K562 (cell line): ENCODE results near the gene TUBG2. TPM values are rescaled to one million over a fixed set of nuclear protein-coding genes. Genes with fewer than 3 reads are reported as not detected.

Experiments used
- ATAC-seq: fragments of 200-7000 bp; cut with Tn5 transposase; 3 replicates; pipeline ENCODE4 v1.9.1; 2020; ENCODE audit warnings: moderate library complexity
- BruUV-seq: library from RNA; stranded (reverse); fragments of 400-500 nt; replicated peaks from 2 replicates; lab custom pipeline; 2021; lab: Mats Ljungman, UMichigan
- CTCF ChIA-PET: fragments of 300-600 bp; formaldehyde crosslinking; extraction: SDS; loops from one replicate; lab custom pipeline; 2021; ENCODE audit warnings: low intra/inter-chr PET ratio; lab: Yijun Ruan, JAX
- POLR2A ChIA-PET: fragments of 300-600, 350-650 bp; sonication (Branson Sonifier 250); formaldehyde crosslinking; extraction: SDS; loops from one replicate; lab custom pipeline; 2021; ENCODE audit warnings: antibody characterized with exemption, inconsistent platforms; lab: Yijun Ruan, JAX
- DNase-seq, 4 experiments: peaks; one replicate each; pipeline versions ENCODE4 v3.0.0 to v3.0.0-alpha.2; 2011 to 2018; ENCODE audit warnings: low spot score in 3 of 4, mixed read lengths in 3 of 4; ENCODE audit errors: extremely low read depth in 1 of 4
- FAIRE-seq: peaks from 2 replicates; lab custom pipeline; 2011; peaks lifted over from hg19 to GRCh38; lab: Jason Lieb, UNC
- H2AFZ ChIP-seq: 2 replicates; pipeline ENCODE4 v1.6.0; 2011; ENCODE audit warnings: low read depth, low read length, control low read depth, inconsistent platforms
- H3K27ac ChIP-seq: fragments of 200-600 bp; 3 replicates; pipeline ENCODE4 v1.8.0; 2011; ENCODE audit warnings: low read depth, mild to moderate bottlenecking, control low read depth, inconsistent platforms, low read length, moderate library complexity, mixed read lengths; ENCODE audit errors: extremely low read depth
- H3K27me3 ChIP-seq, 2 experiments: fragments of 300-600 bp in 1 of 2; 2 replicates in 1 of 2; 3 replicates in 1 of 2; pipeline versions ENCODE4 v1.6.0 to v1.8.0; 2011; ENCODE audit warnings: inconsistent platforms in 2 of 2, low read length in 2 of 2, mild to moderate bottlenecking in 1 of 2, mixed read lengths in 1 of 2, moderate library complexity in 1 of 2; ENCODE audit not compliant: control insufficient read depth in 2 of 2, insufficient read depth in 2 of 2
- H3K36me3 ChIP-seq: fragments of 300-600 bp; 3 replicates; pipeline ENCODE4 v1.8.0; 2011; ENCODE audit warnings: mild to moderate bottlenecking, low read length, inconsistent platforms; ENCODE audit not compliant: control insufficient read depth, insufficient read depth
- H3K4me1 ChIP-seq, 2 experiments: fragments of 200-600 bp in 1 of 2; replicated peaks in 1 of 2; 2 replicates in 1 of 2; 3 replicates in 1 of 2; pipeline versions ENCODE4 v1.5.1 to v1.8.0; 2011; ENCODE audit warnings: inconsistent platforms in 2 of 2, low read length in 2 of 2, mild to moderate bottlenecking in 1 of 2, mixed read lengths in 1 of 2, moderate library complexity in 1 of 2; ENCODE audit not compliant: control insufficient read depth in 2 of 2, insufficient read depth in 2 of 2
- H3K4me2 ChIP-seq: 2 replicates; pipeline ENCODE4 v1.6.1; 2011; ENCODE audit warnings: low read length, control low read depth, inconsistent platforms, mixed read lengths; ENCODE audit not compliant: insufficient read depth
- H3K4me3 ChIP-seq: fragments of 200-600 bp; sonication (generic), shearing (Covaris generic); 2 replicates; pipeline ENCODE4 v1.5.1; 2016; ENCODE audit warnings: control low read depth, inconsistent platforms
- H3K79me2 ChIP-seq: fragments of 200-600 bp; 3 replicates; pipeline ENCODE4 v1.8.0; 2011; ENCODE audit warnings: low read length, inconsistent platforms; ENCODE audit not compliant: control insufficient read depth, insufficient read depth
- H3K9ac ChIP-seq, 2 experiments: 2 replicates each; pipeline versions ENCODE4 v1.6.0 to v1.6.1; 2011; ENCODE audit warnings: low read depth in 2 of 2, low read length in 2 of 2, control low read depth in 1 of 2, inconsistent platforms in 1 of 2, mild to moderate bottlenecking in 1 of 2, mixed read lengths in 1 of 2; ENCODE audit not compliant: insufficient read depth in 1 of 2
- H3K9me1 ChIP-seq: one replicate; pipeline ENCODE4 v1.6.0; 2011; ENCODE audit warnings: inconsistent platforms, mild to moderate bottlenecking, low read length, moderate library complexity; ENCODE audit not compliant: control insufficient read depth, insufficient read depth
- H3K9me3 ChIP-seq: replicated peaks from 2 replicates; pipeline ENCODE4 v1.5.1; 2011; ENCODE audit warnings: low read depth, low read length, inconsistent platforms; ENCODE audit not compliant: control insufficient read depth, insufficient read depth
- H4K20me1 ChIP-seq: replicated peaks from 2 replicates; pipeline ENCODE4 v1.6.1; 2011; ENCODE audit warnings: low read length, inconsistent platforms, mixed read lengths; ENCODE audit not compliant: control insufficient read depth, insufficient read depth
- BHLHE40 ChIP-seq: IDR thresholded peaks from 2 replicates; pipeline ENCODE4 v1.6.1; 2011; ENCODE audit warnings: low read length, improper control_type of control experiment
- CAMTA2 ChIP-seq: fragments of 250-450 bp; sonication (Bioruptor Pico); conservative IDR thresholded peaks from 2 replicates; pipeline ENCODE4 v1.5.1; 2022
- CEBPB ChIP-seq: fragments of 450-650 bp; IDR thresholded peaks from 2 replicates; pipeline ENCODE4 v1.6.1; 2016; ENCODE audit warnings: missing genetic modification characterization, missing compliant biosample characterization
- DMBX1 ChIP-seq: fragments of 250-450 bp; sonication (Bioruptor Pico); IDR thresholded peaks from 2 replicates; pipeline ENCODE4 v1.8.0; 2022; ENCODE audit warnings: inconsistent platforms, mild to moderate bottlenecking, moderate library complexity, borderline replicate concordance
- NFXL1 ChIP-seq: fragments of 450-650 bp; formaldehyde crosslinking; IDR thresholded peaks from 2 replicates; pipeline ENCODE4 v1.4.0; 2021; ENCODE audit warnings: mild to moderate bottlenecking
- PHTF2 ChIP-seq: fragments of 250-450 bp; sonication (Bioruptor Pico); IDR thresholded peaks from 2 replicates; pipeline ENCODE4 v1.5.0; 2021; ENCODE audit warnings: mild to moderate bottlenecking
- SMAD2 ChIP-seq: fragments of 150-350 bp; IDR thresholded peaks from 2 replicates; pipeline ENCODE4 v1.6.1; 2014; ENCODE audit warnings: low read depth, mild to moderate bottlenecking, low read length
- TEAD4 ChIP-seq, 2 experiments: sonication (generic) in 1 of 2; formaldehyde crosslinking in 1 of 2; IDR thresholded peaks; 2 replicates each; pipeline versions ENCODE4 v1.6.1 to v1.8.0; 2012 to 2022; ENCODE audit warnings: borderline replicate concordance in 1 of 2, inconsistent platforms in 1 of 2, low read length in 1 of 2, mild to moderate bottlenecking in 1 of 2, missing genetic modification reagents in 1 of 2
- ZNF146 ChIP-seq: IDR thresholded peaks from one replicate; pipeline ENCODE4 v1.6.1; 2018; ENCODE audit warnings: missing compliant biosample characterization; ENCODE audit not compliant: unreplicated experiment
- ZZZ3 ChIP-seq: fragments of 450-650 bp; IDR thresholded peaks from 2 replicates; pipeline ENCODE4 v1.6.1; 2016; ENCODE audit warnings: antibody characterized with exemption, mild to moderate bottlenecking, moderate library complexity
- WGBS: fragments of 100-300 bp; shearing (Covaris generic); methylation state at CpG from one replicate; pipeline ENCODE4 v1.1.6; 2016; ENCODE audit warnings: low coverage, mixed read lengths; ENCODE audit not compliant: insufficient coverage; ENCODE audit errors: missing lambda C conversion rate; 5-methylcytosine and 5-hydroxymethylcytosine counted together
- in situ Hi-C: fragments of 300-500 bp; cut with MboI; formaldehyde crosslinking; loops from 4 replicates; pipeline ENCODE4 v1.15.0; 2018; ENCODE audit warnings: inconsistent platforms, mixed read lengths
- intact Hi-C: fragments of 100-400 bp; cut with micrococcal nuclease; formaldehyde crosslinking; loops from 2 replicates; pipeline ENCODE4 v1.14.2; 2022
- polyA plus RNA-seq, 8 experiments: library from polyadenylated mRNA; depleted of rRNA in 4 of 8; stranded (reverse) in 5 of 8; unstranded in 3 of 8; fragments of >200 nt; fragmentation: Nextera tagmentation in 2 of 8; fragmentation: Illumina TruSeq in 1 of 8; extraction: Ambion mirVana in 2 of 8; extraction: Trizol in 1 of 8; gene quantifications; 2 replicates each; pipeline versions ENCODE4 v1.2.1 to v1.2.3, GENCODE V29; 2011 to 2014; ENCODE audit warnings: inconsistent platforms in 1 of 8, missing spikeins in 1 of 8
- total RNA-seq, 7 experiments: library from RNA; depleted of rRNA in 6 of 7; stranded (reverse); fragments of >200 nt in 6 of 7; fragmentation: Illumina TruSeq in 2 of 7; extraction: Trizol in 2 of 7; gene quantifications; 2 replicates each; pipeline versions ENCODE4 v1.2.1 to v1.2.3, GENCODE V29; 2011 to 2021; ENCODE audit warnings: low replicate concordance in 1 of 7
- TF ChIP-seq, protein P1 (sequence below): fragments of 450-650 bp; IDR thresholded peaks from 2 replicates; pipeline ENCODE4 v1.6.1; 2016; ENCODE audit warnings: low read depth
- TF ChIP-seq, protein P2 (sequence below): fragments of 450-650 bp; IDR thresholded peaks from 2 replicates; pipeline ENCODE4 v1.6.1; 2016; ENCODE audit warnings: missing biosample characterization, missing genetic modification characterization
- TF ChIP-seq, protein P3 (sequence below): fragments of 450-650 bp; IDR thresholded peaks from 2 replicates; pipeline ENCODE4 v1.6.1; 2017; ENCODE audit warnings: mild to moderate bottlenecking, moderate library complexity

Gene TUBG2
- total and polyA plus RNA-seq, 9 of the 15 experiments (the other 6 are each of a cell fraction or from before 2014, with no cell fraction given) = 0.09 to 0.80 (median 0.24) TPM; not detected in 2

DNA sequence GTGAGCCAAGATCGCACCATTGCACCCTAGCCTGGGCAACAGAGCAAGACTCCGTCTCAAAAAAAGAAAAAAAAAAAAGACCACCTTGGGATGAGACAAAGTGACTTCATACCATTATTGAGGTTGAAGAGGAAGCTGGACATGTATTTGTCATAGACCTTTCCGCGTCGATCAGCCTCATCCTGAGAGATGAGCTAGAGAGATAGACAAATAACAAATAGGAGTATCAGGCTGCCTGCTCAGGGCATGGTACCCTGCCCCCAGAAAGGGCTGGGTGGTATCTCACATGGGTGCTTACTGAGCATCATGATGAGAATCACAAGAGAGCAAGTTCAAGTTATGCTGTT lies 45.4 kb downstream of the TUBG2 start:
- no peaks in the 10 kb centered on the region for H3K27me3 ChIP-seq
- BruUV-seq = no TSS peak
- intact Hi-C loops = no loop called here
- ChIA-PET CTCF (no interaction called here), POLR2A (interaction anchor here (0.7 to 1.8 kb wide), 2 partner anchors 9 to 69 kb away, joined by 3 to 6 read pairs; partner anchors contain the start of gene VPS25)
- no peaks in the 10 kb centered on the region for H3K79me2 ChIP-seq
- no peaks in the 10 kb centered on the region for H3K9me1 ChIP-seq
- WGBS = 96% methylated on average over 4 of the region's 5 CpGs
- no peak overlapping the region for H3K27ac ChIP-seq
- ATAC-seq (no peak), FAIRE-seq (no peak), DNase-seq (no peak)
- H3K4me1 ChIP-seq = peaks cover 15 to 16% of the 10 kb centered on the region in 2 experiments
- in situ Hi-C loops = no loop called here
- no peak overlapping the region for H3K4me2 ChIP-seq
- H2AFZ ChIP-seq = no peak overlapping the region
- no peak overlapping the region for H3K4me3 ChIP-seq
- peaks cover 75% of the 10 kb centered on the region for H3K36me3 ChIP-seq
- no peaks in the 10 kb centered on the region for H4K20me1 ChIP-seq
- H3K9ac ChIP-seq = no peak overlapping the region
- no peaks in the 10 kb centered on the region for H3K9me3 ChIP-seq
- TF ChIP-seq CEBPB (no peak), TEAD4 (IDR thresholded peaks at IDR 0.05; ENCODE audit: low read length) (no peak), TEAD4 (CRISPR knock-in tag; IDR thresholded peaks at IDR 0.05; ENCODE audit: borderline replicate concordance) (no peak), CAMTA2 (CRISPR knock-in tag) (no peak), ZNF146 (CRISPR knock-in tag) (no peak), ZZZ3 (no peak), DMBX1 (CRISPR knock-in tag) (no peak), PHTF2 (CRISPR knock-in tag) (no peak), SMAD2 (no peak), NFXL1 (CRISPR knock-in tag) (no peak), BHLHE40 (no peak)
- TF ChIP-seq, protein P1, sequence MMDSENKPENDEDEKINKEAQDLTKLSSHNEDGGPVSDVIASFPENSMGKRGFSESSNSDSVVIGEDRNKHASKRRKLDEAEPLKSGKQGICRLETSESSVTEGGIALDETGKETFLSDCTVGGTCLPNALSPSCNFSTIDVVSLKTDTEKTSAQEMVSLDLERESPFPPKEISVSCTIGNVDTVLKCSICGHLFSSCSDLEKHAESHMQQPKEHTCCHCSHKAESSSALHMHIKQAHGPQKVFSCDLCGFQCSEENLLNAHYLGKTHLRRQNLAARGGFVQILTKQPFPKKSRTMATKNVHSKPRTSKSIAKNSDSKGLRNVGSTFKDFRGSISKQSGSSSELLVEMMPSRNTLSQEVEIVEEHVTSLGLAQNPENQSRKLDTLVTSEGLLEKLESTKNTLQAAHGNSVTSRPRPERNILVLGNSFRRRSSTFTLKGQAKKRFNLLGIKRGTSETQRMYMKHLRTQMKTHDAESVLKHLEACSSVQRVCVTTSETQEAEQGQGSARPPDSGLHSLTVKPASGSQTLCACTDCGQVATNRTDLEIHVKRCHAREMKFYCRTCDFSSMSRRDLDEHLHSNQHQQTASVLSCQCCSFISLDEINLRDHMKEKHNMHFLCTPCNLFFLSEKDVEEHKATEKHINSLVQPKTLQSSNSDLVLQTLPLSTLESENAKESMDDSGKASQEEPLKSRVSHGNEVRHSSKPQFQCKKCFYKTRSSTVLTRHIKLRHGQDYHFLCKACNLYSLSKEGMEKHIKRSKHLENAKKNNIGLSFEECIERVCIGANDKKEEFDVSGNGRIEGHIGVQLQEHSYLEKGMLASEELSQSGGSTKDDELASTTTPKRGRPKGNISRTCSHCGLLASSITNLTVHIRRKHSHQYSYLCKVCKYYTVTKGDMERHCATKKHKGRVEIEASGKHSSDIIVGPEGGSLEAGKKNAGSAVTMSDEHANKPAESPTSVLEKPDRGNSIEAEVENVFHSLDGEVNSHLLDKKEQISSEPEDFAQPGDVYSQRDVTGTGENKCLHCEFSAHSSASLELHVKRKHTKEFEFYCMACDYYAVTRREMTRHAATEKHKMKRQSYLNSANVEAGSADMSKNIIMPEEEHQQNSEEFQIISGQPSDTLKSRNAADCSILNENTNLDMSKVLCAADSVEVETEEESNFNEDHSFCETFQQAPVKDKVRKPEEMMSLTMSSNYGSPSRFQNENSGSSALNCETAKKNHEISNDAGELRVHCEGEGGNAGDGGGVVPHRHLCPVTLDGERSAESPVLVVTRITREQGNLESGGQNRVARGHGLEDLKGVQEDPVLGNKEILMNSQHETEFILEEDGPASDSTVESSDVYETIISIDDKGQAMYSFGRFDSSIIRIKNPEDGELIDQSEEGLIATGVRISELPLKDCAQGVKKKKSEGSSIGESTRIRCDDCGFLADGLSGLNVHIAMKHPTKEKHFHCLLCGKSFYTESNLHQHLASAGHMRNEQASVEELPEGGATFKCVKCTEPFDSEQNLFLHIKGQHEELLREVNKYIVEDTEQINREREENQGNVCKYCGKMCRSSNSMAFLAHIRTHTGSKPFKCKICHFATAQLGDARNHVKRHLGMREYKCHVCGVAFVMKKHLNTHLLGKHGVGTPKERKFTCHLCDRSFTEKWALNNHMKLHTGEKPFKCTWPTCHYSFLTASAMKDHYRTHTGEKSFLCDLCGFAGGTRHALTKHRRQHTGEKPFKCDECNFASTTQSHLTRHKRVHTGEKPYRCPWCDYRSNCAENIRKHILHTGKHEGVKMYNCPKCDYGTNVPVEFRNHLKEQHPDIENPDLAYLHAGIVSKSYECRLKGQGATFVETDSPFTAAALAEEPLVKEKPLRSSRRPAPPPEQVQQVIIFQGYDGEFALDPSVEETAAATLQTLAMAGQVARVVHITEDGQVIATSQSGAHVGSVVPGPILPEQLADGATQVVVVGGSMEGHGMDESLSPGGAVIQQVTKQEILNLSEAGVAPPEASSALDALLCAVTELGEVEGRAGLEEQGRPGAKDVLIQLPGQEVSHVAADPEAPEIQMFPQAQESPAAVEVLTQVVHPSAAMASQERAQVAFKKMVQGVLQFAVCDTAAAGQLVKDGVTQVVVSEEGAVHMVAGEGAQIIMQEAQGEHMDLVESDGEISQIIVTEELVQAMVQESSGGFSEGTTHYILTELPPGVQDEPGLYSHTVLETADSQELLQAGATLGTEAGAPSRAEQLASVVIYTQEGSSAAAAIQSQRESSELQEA = no peak
- TF ChIP-seq, protein P2, sequence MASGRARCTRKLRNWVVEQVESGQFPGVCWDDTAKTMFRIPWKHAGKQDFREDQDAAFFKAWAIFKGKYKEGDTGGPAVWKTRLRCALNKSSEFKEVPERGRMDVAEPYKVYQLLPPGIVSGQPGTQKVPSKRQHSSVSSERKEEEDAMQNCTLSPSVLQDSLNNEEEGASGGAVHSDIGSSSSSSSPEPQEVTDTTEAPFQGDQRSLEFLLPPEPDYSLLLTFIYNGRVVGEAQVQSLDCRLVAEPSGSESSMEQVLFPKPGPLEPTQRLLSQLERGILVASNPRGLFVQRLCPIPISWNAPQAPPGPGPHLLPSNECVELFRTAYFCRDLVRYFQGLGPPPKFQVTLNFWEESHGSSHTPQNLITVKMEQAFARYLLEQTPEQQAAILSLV = no peak
- TF ChIP-seq, protein P3, sequence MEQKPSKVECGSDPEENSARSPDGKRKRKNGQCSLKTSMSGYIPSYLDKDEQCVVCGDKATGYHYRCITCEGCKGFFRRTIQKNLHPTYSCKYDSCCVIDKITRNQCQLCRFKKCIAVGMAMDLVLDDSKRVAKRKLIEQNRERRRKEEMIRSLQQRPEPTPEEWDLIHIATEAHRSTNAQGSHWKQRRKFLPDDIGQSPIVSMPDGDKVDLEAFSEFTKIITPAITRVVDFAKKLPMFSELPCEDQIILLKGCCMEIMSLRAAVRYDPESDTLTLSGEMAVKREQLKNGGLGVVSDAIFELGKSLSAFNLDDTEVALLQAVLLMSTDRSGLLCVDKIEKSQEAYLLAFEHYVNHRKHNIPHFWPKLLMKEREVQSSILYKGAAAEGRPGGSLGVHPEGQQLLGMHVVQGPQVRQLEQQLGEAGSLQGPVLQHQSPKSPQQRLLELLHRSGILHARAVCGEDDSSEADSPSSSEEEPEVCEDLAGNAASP = no peak
